Hepatocyte (in vitro differentiated cells): ENCODE measurements around the gene SRBD1.

Experiments
- CTCF ChIP-seq: fragments of 200-600 bp; sonication (generic); IDR thresholded peaks from 2 replicates; pipeline ENCODE4 v1.5.1; 2016; ENCODE audit warnings: antibody characterized with exemption, mild to moderate bottlenecking; ENCODE audit not compliant: poor library complexity
- EZH2 ChIP-seq: fragments of 200-600 bp; sonication (generic); IDR thresholded peaks from 2 replicates; pipeline ENCODE4 v1.6.1; 2016; ENCODE audit warnings: antibody characterized with exemption, mild to moderate bottlenecking, borderline replicate concordance

- no peak for TF ChIP-seq CTCF
- no peak for TF ChIP-seq EZH2
These were observed 152.0 kb downstream of the SRBD1 start for GRCh38 chr2:45458909-45459563.
